ENCODE measurements around the gene SPATA31E1. TPM values are rescaled to one million over a fixed set of nuclear protein-coding genes. Genes with fewer than 3 reads are reported as not detected.
"Not testable (repeated sequence)": the region's sequence is repeated elsewhere in the genome, so short reads cannot be mapped to it uniquely, and the experiment has no call there.

SPATA31E1 gene
- total RNA-seq, 1 donor = under 0.01 TPM

DNA sequence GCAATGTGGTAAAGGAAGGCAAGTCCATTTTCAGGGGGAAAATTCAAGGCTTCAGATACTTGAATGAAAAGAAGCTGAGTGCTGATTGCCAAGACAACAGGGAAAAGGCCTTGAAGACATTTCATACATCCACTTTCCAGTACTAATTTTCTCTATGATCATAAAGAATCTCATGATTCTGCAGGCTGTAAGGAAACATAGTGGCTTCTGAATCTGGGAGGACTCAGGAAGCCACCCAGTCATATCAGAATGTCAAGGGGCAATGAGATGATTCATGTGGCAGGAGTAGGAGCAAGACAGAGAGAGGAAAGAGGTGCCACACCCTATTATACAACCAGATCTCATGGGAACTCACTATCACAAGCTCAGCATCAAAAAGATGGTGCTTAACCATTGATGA lies 46.5 kb downstream of the SPATA31E1 start:
- not testable (repeated sequence) for H3K79me2 ChIP-seq (ENCODE audit: insufficient read depth, low read length); H3K27ac ChIP-seq (ENCODE audit: low read depth, low read length); DNase-seq (ENCODE audit: insufficient read length, low spot score, missing footprints); H3K4me2 ChIP-seq (ENCODE audit: insufficient read depth, low read length); H3K4me3 ChIP-seq (ENCODE audit: insufficient read depth, low read length); H3K27me3 ChIP-seq (ENCODE audit: insufficient read depth, low read length); H4K20me1 ChIP-seq (ENCODE audit: insufficient read depth, low read length); H2AFZ ChIP-seq (ENCODE audit: low read length); H3K4me1 ChIP-seq (ENCODE audit: insufficient read depth, low read length); H3K9me3 ChIP-seq (ENCODE audit: low read depth, low read length); H3K36me3 ChIP-seq (ENCODE audit: insufficient read depth, low read length)

DNA sequence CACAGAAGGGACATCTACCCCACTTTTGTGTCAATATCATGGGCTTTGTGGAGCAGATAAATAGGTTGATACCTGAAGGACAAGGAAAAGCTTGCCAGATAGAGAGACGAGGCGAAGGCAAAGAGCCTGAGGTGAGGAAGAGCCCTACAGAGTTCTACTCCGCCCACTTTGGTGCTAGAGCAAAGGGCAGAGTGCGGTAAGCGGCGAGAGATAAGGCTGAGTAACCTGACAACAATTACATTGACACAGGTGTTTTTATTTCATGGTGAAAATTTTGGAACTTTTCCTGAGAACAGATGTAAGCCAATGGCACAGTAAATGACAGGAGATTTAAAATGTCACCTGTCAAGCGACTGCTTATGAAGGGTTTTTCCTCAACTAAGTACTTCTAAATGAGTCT lies 51.8 kb downstream of the SPATA31E1 start:
- not testable (repeated sequence) for H3K4me3 ChIP-seq (ENCODE audit: insufficient read depth, low read length)

DNA sequence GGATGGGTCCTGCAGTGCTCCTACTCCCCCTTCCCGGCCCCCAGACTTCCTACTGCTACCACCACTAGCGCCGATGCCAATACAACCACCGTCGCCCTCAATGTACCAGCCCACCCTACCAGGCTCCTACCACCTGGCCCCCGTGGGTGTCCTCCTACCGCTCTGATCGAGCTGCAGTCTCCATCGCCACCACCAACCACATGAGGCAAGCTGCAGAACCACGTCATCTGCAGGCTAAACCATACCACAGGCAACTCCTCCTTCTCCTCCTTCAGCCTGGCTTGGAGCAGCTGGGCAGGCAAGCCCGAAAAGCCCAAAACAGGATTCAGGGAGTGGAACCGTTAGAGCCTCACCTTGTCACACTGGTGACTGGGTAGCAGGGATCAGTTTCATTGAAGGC lies 54.7 kb downstream of the SPATA31E1 start:
- not testable (repeated sequence) for H3K27me3 ChIP-seq (ENCODE audit: insufficient read depth, low read length); H3K4me1 ChIP-seq (ENCODE audit: insufficient read depth, low read length); H3K9me3 ChIP-seq (ENCODE audit: low read depth, low read length); H2AFZ ChIP-seq (ENCODE audit: low read length); DNase-seq (ENCODE audit: insufficient read length, low spot score, missing footprints); H3K27ac ChIP-seq (ENCODE audit: low read depth, low read length); H4K20me1 ChIP-seq (ENCODE audit: insufficient read depth, low read length); H3K4me3 ChIP-seq (ENCODE audit: insufficient read depth, low read length); H3K79me2 ChIP-seq (ENCODE audit: insufficient read depth, low read length); H3K4me2 ChIP-seq (ENCODE audit: insufficient read depth, low read length); H3K36me3 ChIP-seq (ENCODE audit: insufficient read depth, low read length)

More for the DNA sequence above, 51.8 kb downstream of the SPATA31E1 start:
- H3K27me3 ChIP-seq (ENCODE audit: insufficient read depth, low read length); H4K20me1 ChIP-seq (ENCODE audit: insufficient read depth, low read length); H3K27ac ChIP-seq (ENCODE audit: low read depth, low read length); H3K36me3 ChIP-seq (ENCODE audit: insufficient read depth, low read length); H3K9me3 ChIP-seq (ENCODE audit: low read depth, low read length); DNase-seq (ENCODE audit: insufficient read length, low spot score, missing footprints); H2AFZ ChIP-seq (ENCODE audit: low read length); H3K4me2 ChIP-seq (ENCODE audit: insufficient read depth, low read length); H3K79me2 ChIP-seq (ENCODE audit: insufficient read depth, low read length); H3K4me1 ChIP-seq (ENCODE audit: insufficient read depth, low read length): not testable (repeated sequence)

DNA sequence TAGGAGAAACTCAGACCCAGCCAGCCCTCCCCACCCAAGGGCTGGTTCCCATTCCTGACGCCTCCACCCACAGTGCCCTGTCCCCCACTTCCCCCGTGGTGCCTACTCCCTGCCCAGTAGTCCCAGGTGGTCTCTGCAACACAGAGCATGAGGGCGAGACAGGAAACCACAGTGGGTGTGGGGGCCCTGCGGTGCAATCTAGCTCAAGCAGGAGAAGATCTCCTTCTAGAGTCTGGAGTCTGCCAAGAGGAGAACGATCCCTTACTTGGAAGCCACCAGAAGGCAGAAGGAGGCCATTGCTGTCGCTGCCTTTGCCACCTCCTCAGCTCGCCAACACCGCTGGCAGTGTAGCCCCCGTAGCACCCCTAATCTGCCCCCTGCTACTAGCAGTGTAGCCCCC lies 55.2 kb downstream of the SPATA31E1 start:
- H4K20me1 ChIP-seq (ENCODE audit: insufficient read depth, low read length); H3K79me2 ChIP-seq (ENCODE audit: insufficient read depth, low read length); H3K4me1 ChIP-seq (ENCODE audit: insufficient read depth, low read length); H3K4me3 ChIP-seq (ENCODE audit: insufficient read depth, low read length); H3K9me3 ChIP-seq (ENCODE audit: low read depth, low read length); H3K27me3 ChIP-seq (ENCODE audit: insufficient read depth, low read length); DNase-seq (ENCODE audit: insufficient read length, low spot score, missing footprints); H3K27ac ChIP-seq (ENCODE audit: low read depth, low read length); H2AFZ ChIP-seq (ENCODE audit: low read length); H3K36me3 ChIP-seq (ENCODE audit: insufficient read depth, low read length); H3K4me2 ChIP-seq (ENCODE audit: insufficient read depth, low read length): not testable (repeated sequence)

DNA sequence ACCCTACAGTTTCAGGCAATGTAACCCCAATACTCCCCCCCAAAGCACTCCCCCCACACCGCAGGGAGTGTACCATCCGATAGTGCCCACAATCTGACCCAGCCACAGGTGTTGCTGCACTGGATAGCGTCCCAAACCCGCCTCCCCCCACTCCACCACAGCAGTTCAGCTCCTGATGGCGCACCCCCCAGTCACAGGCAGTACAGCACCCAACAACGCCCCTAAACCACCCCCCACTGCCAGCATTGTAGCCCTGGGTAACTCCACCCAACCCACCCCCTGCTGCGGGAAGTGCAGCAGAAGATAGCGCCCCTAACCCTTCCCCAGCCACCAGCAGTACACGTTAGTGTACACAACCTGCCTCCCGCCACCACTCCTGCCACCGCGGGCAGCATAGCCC lies 55.7 kb downstream of the SPATA31E1 start:
- not testable (repeated sequence) for H3K79me2 ChIP-seq (ENCODE audit: insufficient read depth, low read length); H3K4me3 ChIP-seq (ENCODE audit: insufficient read depth, low read length); H3K4me1 ChIP-seq (ENCODE audit: insufficient read depth, low read length); H3K27me3 ChIP-seq (ENCODE audit: insufficient read depth, low read length); H3K27ac ChIP-seq (ENCODE audit: low read depth, low read length); H4K20me1 ChIP-seq (ENCODE audit: insufficient read depth, low read length); H2AFZ ChIP-seq (ENCODE audit: low read length); DNase-seq (ENCODE audit: insufficient read length, low spot score, missing footprints); H3K9me3 ChIP-seq (ENCODE audit: low read depth, low read length); H3K4me2 ChIP-seq (ENCODE audit: insufficient read depth, low read length); H3K36me3 ChIP-seq (ENCODE audit: insufficient read depth, low read length)

Other genes starting within 250 kb of the SPATA31E1 start
- 384 and 396 TPM in 2 replicates for gene CTSL, start 156.8 kb upstream of the SPATA31E1 start, total RNA-seq
- gene SPATA31C1, start 35.1 kb downstream of the SPATA31E1 start, total RNA-seq = not detected in 2 replicates
- 6.8 and 9.4 TPM in 2 replicates for gene CDK20, start 91.7 kb downstream of the SPATA31E1 start, total RNA-seq

Data from osteoblast (primary cell).